Hepatocyte (in vitro differentiated cells): ENCODE measurements around the gene C1orf141. TPM values are rescaled to one million over a fixed set of nuclear protein-coding genes. Genes with fewer than 3 reads are reported as not detected.

Source experiments
- DNase-seq: peaks from one replicate; pipeline ENCODE4 v3.0.0-alpha.2; 2016; ENCODE audit warnings: low spot score
- H2AFZ ChIP-seq: fragments of 200-600 bp; sonication (generic); 2 replicates; pipeline ENCODE4 v1.6.0; 2016; ENCODE audit warnings: antibody characterized with exemption, mild to moderate bottlenecking
- H3K27ac ChIP-seq: fragments of 200-600 bp; sonication (generic); 2 replicates; pipeline ENCODE4 v1.5.1; 2016; ENCODE audit warnings: mild to moderate bottlenecking
- H3K27me3 ChIP-seq: fragments of 200-600 bp; sonication (generic); 2 replicates; pipeline ENCODE4 v1.6.1; 2016
- H3K36me3 ChIP-seq: fragments of 200-600 bp; sonication (generic); replicated peaks from 2 replicates; pipeline ENCODE4 v1.5.1; 2016; ENCODE audit warnings: low read depth; ENCODE audit not compliant: insufficient read depth
- H3K4me1 ChIP-seq: fragments of 200-600 bp; sonication (generic); 2 replicates; pipeline ENCODE4 v1.5.1; 2016; ENCODE audit warnings: mild to moderate bottlenecking, moderate library complexity; ENCODE audit not compliant: insufficient read depth
- H3K4me2 ChIP-seq: fragments of 200-600 bp; sonication (generic); 2 replicates; pipeline ENCODE4 v1.6.0; 2016
- H3K4me3 ChIP-seq: fragments of 200-600 bp; sonication (generic); 2 replicates; pipeline ENCODE4 v1.5.1; 2016; ENCODE audit warnings: mild to moderate bottlenecking
- H3K79me2 ChIP-seq: fragments of 200-600 bp; sonication (generic); 2 replicates; pipeline ENCODE4 v1.6.0; 2017; ENCODE audit warnings: mild to moderate bottlenecking
- H3K9me2 ChIP-seq: fragments of 200-600 bp; sonication (generic); replicated peaks from 2 replicates; pipeline ENCODE4 v1.6.0; 2017; ENCODE audit warnings: mild to moderate bottlenecking; ENCODE audit not compliant: insufficient read depth
- H3K9me3 ChIP-seq: fragments of 200-600 bp; sonication (generic); 2 replicates; pipeline ENCODE4 v1.5.1; 2016; ENCODE audit warnings: low read depth, mild to moderate bottlenecking
- H4K20me1 ChIP-seq: fragments of 200-600 bp; sonication (generic); 2 replicates; pipeline ENCODE4 v1.6.0; 2016; ENCODE audit warnings: mild to moderate bottlenecking; ENCODE audit not compliant: insufficient read depth, poor library complexity, severe bottlenecking
- EZH2 ChIP-seq: fragments of 200-600 bp; sonication (generic); IDR thresholded peaks from 2 replicates; pipeline ENCODE4 v1.6.1; 2016; ENCODE audit warnings: antibody characterized with exemption, mild to moderate bottlenecking, borderline replicate concordance
- EZH2phosphoT487 ChIP-seq: fragments of 200-600 bp; sonication (generic); IDR thresholded peaks from one replicate; pipeline ENCODE4 v1.6.1; 2018; ENCODE audit warnings: antibody characterized with exemption, mild to moderate bottlenecking, low read depth, moderate library complexity; ENCODE audit not compliant: unreplicated experiment, severe bottlenecking
- WGBS: methylation state at CpG from one replicate; pipeline ENCODE4 v1.1.6; 2016; ENCODE audit warnings: low lambda C conversion rate; ENCODE audit errors: missing lambda C conversion rate; 5-methylcytosine and 5-hydroxymethylcytosine counted together
- polyA plus RNA-seq: library from polyadenylated mRNA; unstranded; fragments of >200 nt; fragmentation: Nextera tagmentation; extraction: Ambion mirVana; gene quantifications from 2 replicates; pipeline ENCODE4 v1.2.1, GENCODE V29; 2016
- total RNA-seq: library from RNA; depleted of rRNA; stranded (reverse); fragments of >200 nt; gene quantifications from 2 replicates; pipeline ENCODE4 v1.2.3, GENCODE V29; 2014
- TF ChIP-seq, protein P1 (sequence below): fragments of 200-600 bp; sonication (generic); IDR thresholded peaks from 2 replicates; pipeline ENCODE4 v1.5.1; 2016; ENCODE audit warnings: antibody characterized with exemption, mild to moderate bottlenecking; ENCODE audit not compliant: poor library complexity

C1orf141 gene
- not detected in 2 replicates for total RNA-seq
- polyA plus RNA-seq, result not detected in 2 replicates

- H3K9me3 ChIP-seq, result no peaks in the 10 kb centered on the region
- TF ChIP-seq, protein P1, sequence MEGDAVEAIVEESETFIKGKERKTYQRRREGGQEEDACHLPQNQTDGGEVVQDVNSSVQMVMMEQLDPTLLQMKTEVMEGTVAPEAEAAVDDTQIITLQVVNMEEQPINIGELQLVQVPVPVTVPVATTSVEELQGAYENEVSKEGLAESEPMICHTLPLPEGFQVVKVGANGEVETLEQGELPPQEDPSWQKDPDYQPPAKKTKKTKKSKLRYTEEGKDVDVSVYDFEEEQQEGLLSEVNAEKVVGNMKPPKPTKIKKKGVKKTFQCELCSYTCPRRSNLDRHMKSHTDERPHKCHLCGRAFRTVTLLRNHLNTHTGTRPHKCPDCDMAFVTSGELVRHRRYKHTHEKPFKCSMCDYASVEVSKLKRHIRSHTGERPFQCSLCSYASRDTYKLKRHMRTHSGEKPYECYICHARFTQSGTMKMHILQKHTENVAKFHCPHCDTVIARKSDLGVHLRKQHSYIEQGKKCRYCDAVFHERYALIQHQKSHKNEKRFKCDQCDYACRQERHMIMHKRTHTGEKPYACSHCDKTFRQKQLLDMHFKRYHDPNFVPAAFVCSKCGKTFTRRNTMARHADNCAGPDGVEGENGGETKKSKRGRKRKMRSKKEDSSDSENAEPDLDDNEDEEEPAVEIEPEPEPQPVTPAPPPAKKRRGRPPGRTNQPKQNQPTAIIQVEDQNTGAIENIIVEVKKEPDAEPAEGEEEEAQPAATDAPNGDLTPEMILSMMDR, result no peak
- TF ChIP-seq EZH2phosphoT487 (no peak), EZH2 (no peak)
- no peak for DNase-seq
- WGBS, result 40% methylated on average over 28 of the region's 28 CpGs
- peak within 1 kb of the TSS; percentile 18 for H2AFZ ChIP-seq
- no peaks in the 10 kb centered on the region for H3K9me2 ChIP-seq
- no peak within 1 kb of the TSS for H3K4me3 ChIP-seq
- no peaks in the 10 kb centered on the region for H4K20me1 ChIP-seq
- no peaks in the 10 kb centered on the region for H3K27me3 ChIP-seq
- no peaks in the 10 kb centered on the region for H3K79me2 ChIP-seq
- H3K4me2 ChIP-seq, result peak within 1 kb of the TSS; percentile 57
- peaks cover 35% of the 10 kb centered on the region for H3K4me1 ChIP-seq
- H3K36me3 ChIP-seq, result no peaks in the 10 kb centered on the region
- H3K27ac ChIP-seq, result no peak within 1 kb of the TSS
Observed at GRCh38 chr1:67134695-67135094, at the start of gene C1orf141. C1orf141 (minus strand) TSS chr1:67134970; CDS start chr1:67127240, 7,730 bp downstream.

- no peaks in the 10 kb centered on the region for H3K36me3 ChIP-seq
- H3K4me3 ChIP-seq, result no peak overlapping the region
- H3K79me2 ChIP-seq, result no peaks in the 10 kb centered on the region
- H3K9me2 ChIP-seq, result no peaks in the 10 kb centered on the region
- no peaks in the 10 kb centered on the region for H3K9me3 ChIP-seq
- peaks cover 10% of the 10 kb centered on the region for H3K4me1 ChIP-seq
- no peaks in the 10 kb centered on the region for H3K27me3 ChIP-seq
- TF ChIP-seq EZH2phosphoT487 (no peak), EZH2 (no peak)
- TF ChIP-seq, protein P1, result no peak
- no peak overlapping the region for H3K4me2 ChIP-seq
- DNase-seq, result no peak
- 86% methylated on average over 3 of the region's 3 CpGs for WGBS
- H4K20me1 ChIP-seq, result no peaks in the 10 kb centered on the region
- H3K27ac ChIP-seq, result no peak overlapping the region
- H2AFZ ChIP-seq, result no peak overlapping the region
Observed at GRCh38 chr1:67175530-67176087, 40.8 kb upstream of the C1orf141 start.

GRCh38 chr1:67174716-67175284, 40.0 kb upstream of the C1orf141 start:
- H3K4me1 ChIP-seq, result peaks cover 10% of the 10 kb centered on the region
- no peak for DNase-seq
- no peak overlapping the region for H3K4me3 ChIP-seq
- H3K9me3 ChIP-seq, result no peaks in the 10 kb centered on the region
- H3K36me3 ChIP-seq, result no peaks in the 10 kb centered on the region
- no peak for TF ChIP-seq EZH2phosphoT487
- TF ChIP-seq EZH2, result no peak
- TF ChIP-seq, protein P1, result no peak
- no peaks in the 10 kb centered on the region for H3K9me2 ChIP-seq
- H3K4me2 ChIP-seq, result no peak overlapping the region
- WGBS, result 100% methylated on average over 2 of the region's 2 CpGs
- no peak overlapping the region for H2AFZ ChIP-seq
- H3K79me2 ChIP-seq, result no peaks in the 10 kb centered on the region
- no peaks in the 10 kb centered on the region for H3K27me3 ChIP-seq
- no peak overlapping the region for H3K27ac ChIP-seq
- H4K20me1 ChIP-seq, result no peaks in the 10 kb centered on the region
